Large intestine (tissue), 12 donors: ENCODE results near the gene C1orf35. TPM values are rescaled to one million over a fixed set of nuclear protein-coding genes. Genes with fewer than 3 reads are reported as not detected.

Experiments
- DNase-seq, 2 donors: peaks; one replicate each; pipeline versions ENCODE4 v3.0.0 to v3.0.0-alpha.2; 2013
- H3K27ac ChIP-seq: one replicate; pipeline ENCODE4 v1.5.1; 2013; ENCODE audit warnings: low read length
- H3K27me3 ChIP-seq: 2 replicates; pipeline ENCODE4 v1.6.1; 2013; ENCODE audit warnings: low read length; ENCODE audit not compliant: control insufficient read depth, insufficient read depth
- H3K36me3 ChIP-seq: 2 replicates; pipeline ENCODE4 v1.6.1; 2013; ENCODE audit warnings: low read length; ENCODE audit not compliant: control insufficient read depth, insufficient read depth
- H3K4me1 ChIP-seq: one replicate; pipeline ENCODE4 v1.6.1; 2013; ENCODE audit warnings: low read length; ENCODE audit not compliant: control insufficient read depth, insufficient read depth
- H3K4me3 ChIP-seq: one replicate; pipeline ENCODE4 v1.5.1; 2013; ENCODE audit warnings: low read length
- H3K9me3 ChIP-seq: one replicate; pipeline ENCODE4 v1.6.1; 2013; ENCODE audit warnings: mild to moderate bottlenecking, low read depth, low read length, moderate library complexity; ENCODE audit not compliant: control insufficient read depth
- WGBS: methylation state at CpG from one replicate; pipeline ENCODE4 v1.1.5; 2013; ENCODE audit warnings: low lambda C conversion rate; ENCODE audit not compliant: insufficient coverage; 5-methylcytosine and 5-hydroxymethylcytosine counted together
- long read RNA-seq, 11 donors: transcript quantifications; one replicate each; lab custom pipeline, GENCODE V29; 2026
- polyA plus RNA-seq: library from polyadenylated mRNA; unstranded; fragments of 120-200 nt; gene quantifications from one replicate; pipeline ENCODE4 v1.2.1, GENCODE V29; 2013

Gene C1orf35
- polyA plus RNA-seq, result 17.3 TPM
- long read RNA-seq, donor 1, partial matches to known transcripts, result 0 of 2 reads
- long read RNA-seq, donor 1, other reads (novel, unspliced or antisense), result 0 of 2 reads
- long read RNA-seq, donor 2, partial matches to known transcripts, result 21 of 26 reads
- long read RNA-seq, donor 2, other reads (novel, unspliced or antisense), result 0 of 26 reads
- long read RNA-seq, donor 3, result 0 reads
- long read RNA-seq, donor 4, result 0 reads
- long read RNA-seq, donor 5, partial matches to known transcripts, result 6 of 10 reads
- long read RNA-seq, donor 5, other reads (novel, unspliced or antisense), result 0 of 10 reads
- long read RNA-seq, donor 6, partial matches to known transcripts, result 377 of 752 reads
- long read RNA-seq, donor 6, other reads (novel, unspliced or antisense), result 372 of 752 reads
- long read RNA-seq, donor 7, transcript C1orf35-201 (8 exons, 1,427 nt), result major isoform, 7 of 12 reads
- long read RNA-seq, donor 7, partial matches to known transcripts, result 5 of 12 reads
- long read RNA-seq, donor 7, other reads (novel, unspliced or antisense), result 0 of 12 reads
- long read RNA-seq, donor 8, transcript C1orf35-201 (8 exons, 1,427 nt), result major isoform, 8 of 8 reads
- long read RNA-seq, donor 8, partial matches to known transcripts, result 0 of 8 reads
- long read RNA-seq, donor 8, other reads (novel, unspliced or antisense), result 0 of 8 reads
- long read RNA-seq, donor 9, partial matches to known transcripts, result 0 of 1 reads
- long read RNA-seq, donor 9, other reads (novel, unspliced or antisense), result 0 of 1 reads
- long read RNA-seq, donor 10, partial matches to known transcripts, result 5 of 7 reads
- long read RNA-seq, donor 10, other reads (novel, unspliced or antisense), result 0 of 7 reads
- long read RNA-seq, donor 11, partial matches to known transcripts, result 7 of 12 reads
- long read RNA-seq, donor 11, other reads (novel, unspliced or antisense), result 0 of 12 reads

DNA sequence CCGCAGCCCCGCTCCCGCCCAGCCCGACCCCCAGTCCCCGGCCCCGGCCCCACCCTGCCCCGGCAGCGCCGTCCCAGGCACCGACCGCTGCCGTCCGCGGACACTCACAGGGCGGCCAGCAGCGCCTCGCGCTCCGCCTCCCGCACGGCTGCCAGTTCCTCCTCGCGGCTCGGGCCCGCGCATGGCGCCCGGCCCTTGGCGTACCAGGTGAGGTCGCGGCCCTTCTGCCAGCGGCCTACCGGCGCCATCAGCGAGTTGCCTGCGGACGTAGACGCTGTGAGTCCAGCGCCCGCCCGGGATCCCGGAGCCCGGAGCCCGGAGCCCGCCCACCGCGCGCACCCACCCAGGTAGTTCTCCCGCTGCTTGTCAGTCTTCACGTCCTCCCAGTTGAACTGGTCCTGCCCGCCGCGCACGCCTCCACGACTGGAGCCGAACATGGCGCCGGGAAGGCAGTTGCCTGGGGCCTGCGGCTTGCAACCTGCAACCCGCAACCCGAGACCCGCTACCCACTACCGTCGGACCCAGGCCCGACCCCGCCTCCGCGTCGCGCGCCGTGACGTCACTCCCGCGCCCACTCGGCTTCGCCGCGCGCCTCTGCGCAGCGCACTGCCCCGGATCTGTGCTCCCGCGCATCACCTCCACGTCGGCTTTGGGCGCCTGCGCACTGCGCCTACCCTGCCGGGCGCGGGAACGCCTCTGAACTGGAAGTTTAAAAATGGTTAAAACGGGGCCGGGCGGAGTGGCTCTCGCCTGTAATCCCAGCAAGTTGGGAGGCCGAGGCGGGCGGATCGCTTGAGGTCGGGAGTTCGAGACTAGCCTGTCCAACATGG, at the start of gene C1orf35:
Gene C1orf35, minus strand, starts transcription at position 535 of the 830 bp plus-strand sequence. Its CDS starts 98 bp downstream, at position 437.
- Histone ChIP-seq H3K27me3 (no peaks in the 10 kb centered on the region), H3K4me1 (peaks cover 14% of the 10 kb centered on the region), H3K36me3 (peaks cover 55% of the 10 kb centered on the region), H3K9me3 (no peaks in the 10 kb centered on the region), H3K4me3 (peak within 1 kb of the TSS; percentile 94), H3K27ac (peak within 1 kb of the TSS; percentile 96)
- no CpG with 5 or more reads among the region's 104 CpGs for WGBS
- DNase-seq, result peak; percentile 93 to 94

- DNase-seq, result no peak
- peaks cover 13% of the 10 kb centered on the region for H3K36me3 ChIP-seq
- peaks cover 3% of the 10 kb centered on the region for H3K9me3 ChIP-seq
- peaks cover 37% of the 10 kb centered on the region for H3K4me1 ChIP-seq
- no peak overlapping the region for H3K27ac ChIP-seq
- WGBS, result no CpG with 5 or more reads among the region's 3 CpGs
- peaks cover 15% of the 10 kb centered on the region for H3K27me3 ChIP-seq
- H3K4me3 ChIP-seq, result no peak overlapping the region
Measured at GRCh38 chr1:228152918-228153258, 49.8 kb upstream of the C1orf35 start.

- H3K4me3 ChIP-seq, result no peak overlapping the region
- DNase-seq, result no peak
- no peaks in the 10 kb centered on the region for H3K9me3 ChIP-seq
- peaks cover 10% of the 10 kb centered on the region for H3K27me3 ChIP-seq
- no CpG with 5 or more reads among the region's 19 CpGs for WGBS
- peaks cover 19% of the 10 kb centered on the region for H3K36me3 ChIP-seq
- H3K4me1 ChIP-seq, result peaks cover 37% of the 10 kb centered on the region
- H3K27ac ChIP-seq, result no peak overlapping the region
Measured at GRCh38 chr1:228152097-228152917, 49.2 kb upstream of the C1orf35 start.

DNA sequence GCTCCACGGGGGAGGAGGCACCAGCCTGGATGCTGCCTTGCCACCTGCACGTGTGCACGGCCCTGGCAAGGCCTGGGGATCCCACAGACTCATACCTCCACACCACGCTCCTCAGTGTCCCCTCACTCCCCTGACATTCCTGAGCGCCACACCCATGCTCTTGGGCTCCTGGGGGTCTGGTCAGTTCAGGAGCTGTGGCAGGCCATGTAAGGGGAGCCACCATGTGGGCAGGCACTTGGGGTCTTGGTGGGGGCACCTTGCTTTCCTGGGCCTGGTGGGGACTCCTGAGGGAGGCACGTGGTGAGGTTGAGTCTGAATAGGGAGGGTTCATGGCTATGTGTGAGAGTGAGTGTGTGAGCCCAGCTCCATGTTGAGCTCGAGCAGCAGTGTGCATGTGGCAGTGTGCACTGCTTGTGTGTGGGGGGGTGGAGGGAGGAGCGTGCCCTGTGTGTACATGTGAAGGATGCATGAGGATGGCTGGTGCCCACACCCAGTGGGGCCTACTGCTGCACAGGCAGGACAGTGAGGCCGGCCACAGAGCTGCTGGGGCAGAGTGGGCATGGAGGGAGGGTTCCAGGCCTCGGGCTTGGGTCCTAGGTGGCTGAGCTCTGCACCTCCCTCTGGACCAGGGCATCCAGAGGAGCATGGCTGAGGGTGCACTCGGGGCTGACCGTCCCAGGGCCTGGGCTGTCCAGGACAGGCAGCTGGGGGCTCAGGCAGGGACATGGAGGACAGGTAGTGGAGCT, 48.2 kb upstream of the C1orf35 start:
- Histone ChIP-seq H3K27me3 (peaks cover under 1% of the 10 kb centered on the region), H3K9me3 (no peaks in the 10 kb centered on the region), H3K27ac (peak overlapping the region; percentile 77), H3K4me1 (peaks cover 37% of the 10 kb centered on the region), H3K4me3 (no peak overlapping the region), H3K36me3 (peaks cover 23% of the 10 kb centered on the region)
- no peak for DNase-seq
- no CpG with 5 or more reads among the region's 12 CpGs for WGBS

- WGBS, result no CpG with 5 or more reads among the region's 17 CpGs
- Histone ChIP-seq H3K27ac (peak overlapping the region; percentile 77), H3K27me3 (no peaks in the 10 kb centered on the region), H3K9me3 (no peaks in the 10 kb centered on the region), H3K4me1 (peaks cover 40% of the 10 kb centered on the region), H3K4me3 (no peak overlapping the region), H3K36me3 (peaks cover 30% of the 10 kb centered on the region)
- DNase-seq, result peak; percentile 61 to 81
Measured at GRCh38 chr1:228150461-228151179, 47.5 kb upstream of the C1orf35 start.

- H3K27ac ChIP-seq, result peak overlapping the region; percentile 77
- H3K9me3 ChIP-seq, result no peaks in the 10 kb centered on the region
- no peak overlapping the region for H3K4me3 ChIP-seq
- DNase-seq, result no peak
- WGBS, result 100% methylated on average over 1 of the region's 7 CpGs
- peaks cover 45% of the 10 kb centered on the region for H3K4me1 ChIP-seq
- H3K36me3 ChIP-seq, result peaks cover 33% of the 10 kb centered on the region
- no peaks in the 10 kb centered on the region for H3K27me3 ChIP-seq
Measured at GRCh38 chr1:228150120-228150460, 47.0 kb upstream of the C1orf35 start.

DNA sequence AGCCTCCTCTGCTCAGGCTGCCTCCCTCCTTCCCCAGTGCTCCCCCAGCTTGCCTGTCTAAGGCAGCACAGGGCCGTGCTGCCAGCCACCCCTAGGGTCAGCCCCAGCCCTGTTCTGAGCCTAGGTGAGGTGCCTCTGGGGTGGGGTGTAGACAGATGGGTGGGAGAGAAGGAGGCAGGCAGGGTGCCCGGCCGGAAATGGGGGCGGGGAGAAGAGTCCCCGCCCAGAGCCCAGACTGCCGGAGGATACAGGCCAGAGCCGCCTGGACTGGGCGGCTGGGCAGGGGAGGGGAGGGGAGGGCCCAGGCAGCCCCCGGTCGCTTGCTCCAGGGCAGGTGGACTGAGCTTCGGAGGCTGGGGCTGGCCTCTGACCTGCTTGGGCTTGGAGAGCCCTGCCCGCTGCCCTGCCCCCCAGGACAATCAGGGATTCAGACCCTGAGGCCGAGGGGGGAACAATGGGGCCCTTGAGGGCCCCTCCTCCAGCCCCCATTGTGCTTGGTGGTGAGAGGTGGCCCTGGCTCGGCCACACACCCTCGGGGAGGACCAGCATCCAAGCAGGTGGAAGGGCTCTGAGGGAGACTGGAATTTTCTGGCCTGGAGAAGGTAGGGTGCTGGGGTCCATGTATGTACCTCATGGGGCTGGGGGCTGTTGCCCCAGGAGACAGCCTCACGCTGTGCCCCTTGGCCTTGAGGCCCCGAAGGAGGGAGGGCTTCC, 46.4 kb upstream of the C1orf35 start, which contains the start of gene GJC2:
Gene GJC2, plus strand, starts transcription at position 525 of the 714 bp plus-strand sequence. CDS start 7,829 bp downstream, outside the sequence.
- peaks cover 33% of the 10 kb centered on the region for H3K36me3 ChIP-seq

GRCh38 chr1:228148935-228149405, 45.8 kb upstream of the C1orf35 start:
- WGBS, result no CpG with 5 or more reads among the region's 8 CpGs
- DNase-seq, result no peak
- Histone ChIP-seq H3K36me3 (peaks cover 33% of the 10 kb centered on the region), H3K4me1 (peaks cover 57% of the 10 kb centered on the region), H3K9me3 (no peaks in the 10 kb centered on the region), H3K27ac (peak overlapping the region; percentile 38), H3K27me3 (no peaks in the 10 kb centered on the region), H3K4me3 (no peak overlapping the region)

More for the DNA sequence above, 46.4 kb upstream of the C1orf35 start, which contains the start of gene GJC2:
- peak within 1 kb of the TSS; percentile 77 for H3K27ac ChIP-seq
- H3K4me1 ChIP-seq, result peaks cover 51% of the 10 kb centered on the region
- no peaks in the 10 kb centered on the region for H3K9me3 ChIP-seq
- peak in 1 of 2 donors; percentile 70 for DNase-seq
- WGBS, result no CpG with 5 or more reads among the region's 17 CpGs
- H3K27me3 ChIP-seq, result no peaks in the 10 kb centered on the region
- peak within 1 kb of the TSS; percentile 10 for H3K4me3 ChIP-seq
